ENCODE measurements around the gene TRAF3IP3.

DNA sequence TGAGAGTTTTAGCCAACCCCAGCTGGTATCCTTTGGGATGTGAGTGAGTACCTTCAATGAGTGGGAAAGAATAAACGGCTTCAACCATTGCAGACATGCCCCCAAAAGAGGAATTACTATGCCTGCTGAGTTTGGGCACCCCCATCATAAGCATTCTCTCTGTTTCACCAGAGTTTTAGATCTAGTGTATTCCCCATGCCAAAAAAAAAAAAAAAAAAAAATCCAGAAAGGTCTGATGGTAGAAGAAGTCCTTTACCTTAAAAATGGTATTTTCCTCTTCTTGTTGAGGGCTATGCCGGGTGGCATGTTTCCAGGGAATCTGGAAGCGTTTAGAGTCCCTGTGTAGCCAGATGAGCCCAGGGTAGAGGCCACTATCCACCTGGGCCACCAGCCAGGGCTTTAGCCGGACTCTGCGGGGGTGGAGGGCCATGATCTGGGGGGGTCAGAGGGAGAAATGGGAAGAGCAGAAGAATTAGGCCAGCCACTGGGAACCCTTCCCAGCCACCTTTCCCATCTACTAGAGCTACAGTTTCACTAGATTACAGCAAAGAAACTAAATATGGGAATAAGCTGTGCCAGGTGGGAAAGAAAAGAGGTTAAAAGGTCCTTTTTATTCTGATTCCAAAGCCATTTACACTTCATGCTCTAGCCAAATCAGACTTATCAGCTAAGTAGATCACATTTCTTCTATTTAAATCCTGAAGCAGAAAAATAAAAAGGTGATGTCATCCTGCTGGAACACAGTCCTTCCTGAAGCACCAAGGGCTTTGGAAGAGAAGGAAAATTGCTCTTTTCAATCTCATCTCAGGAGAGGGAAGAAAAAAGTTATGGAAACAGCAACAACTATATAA, 45.4 kb downstream of the TRAF3IP3 start:
- TF ChIP-seq GATA3 (IDR thresholded peaks at IDR 0.05; ENCODE audit: low read depth, low read length): 0 out of 2 replicates have a peak, but pooled peaks have one; percentile 30
- TF ChIP-seq GATA2 (IDR thresholded peaks at IDR 0.05; ENCODE audit: low read depth, low read length): peak; percentile 26; the same call in 1 of the 2 replicates

All from SH-SY5Y (cell line).